Measurements from ENCODE around the gene OMP. TPM values are rescaled to one million over a fixed set of nuclear protein-coding genes. Genes with fewer than 3 reads are reported as not detected.

Gene OMP
- total RNA-seq, 4 donors from 2014 or later = not detected

GRCh38 chr11:77109236-77110019 is 6.8 kb downstream of the OMP start:
- intact Hi-C loops (cut with DNase I) = no loop called here
- Histone ChIP-seq H3K4me3 (no peak overlapping the region), H3K27me3 (no peaks in the 10 kb centered on the region), H3K36me3 (peaks cover 0 to 6% (median 1%) of the 10 kb centered on the region in 4 donors), H3K4me1 (peaks cover 0 to 45% (median 34%) of the 10 kb centered on the region in 4 donors), H3K9me3 (no peaks in the 10 kb centered on the region), H3K27ac (replicated peaks in 1 of 4) (peak overlapping the region in 1 of 4 donors; percentile 57)
- DNase-seq (ENCODE audit: extremely low spot score) = no peak
- WGBS = 44% methylated on average over 8 of the region's 11 CpGs
- no peak for TF ChIP-seq POLR2AphosphoS5 (IDR thresholded peaks at IDR 0.05)
- no peak for TF ChIP-seq EP300 (IDR thresholded peaks at IDR 0.05)
- TF ChIP-seq POLR2A (IDR thresholded peaks at IDR 0.05; ENCODE audit: low read depth) = no peak
- TF ChIP-seq CTCF (IDR thresholded peaks at IDR 0.05) = no peak

DNA sequence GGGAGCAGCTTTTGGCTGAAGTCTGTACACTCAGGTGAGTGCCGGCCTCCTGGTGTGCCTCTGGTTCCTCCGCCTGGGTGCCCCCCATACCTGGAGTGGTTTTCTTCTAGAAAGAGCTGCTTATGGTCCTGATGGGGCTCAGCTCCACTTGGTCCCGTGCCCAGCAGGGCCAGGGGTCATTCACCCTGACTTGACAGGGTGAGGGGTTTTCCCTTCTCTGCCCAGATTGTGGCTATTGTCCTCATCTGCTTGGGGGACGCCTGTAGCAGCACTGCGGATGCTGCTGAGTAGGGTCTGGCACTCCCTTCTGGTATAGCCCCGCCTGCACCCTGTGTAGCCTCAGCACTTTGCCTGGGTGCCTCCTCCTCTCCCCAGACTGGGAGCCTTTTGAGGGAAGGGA is 8.2 kb downstream of the OMP start:
- peaks cover 0 to 45% (median 34%) of the 10 kb centered on the region in 4 donors for H3K4me1 ChIP-seq
- H3K27me3 ChIP-seq = no peaks in the 10 kb centered on the region
- no peak overlapping the region for H3K27ac ChIP-seq (replicated peaks in 1 of 4)
- WGBS = 97% methylated on average over 5 of the region's 6 CpGs
- intact Hi-C loops (cut with DNase I) = no loop called here
- no peaks in the 10 kb centered on the region for H3K9me3 ChIP-seq
- peaks cover 0 to 8% (median 4%) of the 10 kb centered on the region in 4 donors for H3K36me3 ChIP-seq
- TF ChIP-seq EP300 (IDR thresholded peaks at IDR 0.05) (no peak), CTCF (IDR thresholded peaks at IDR 0.05) (no peak), POLR2A (IDR thresholded peaks at IDR 0.05; ENCODE audit: low read depth) (no peak)
- H3K4me3 ChIP-seq = no peak overlapping the region
- no peak for DNase-seq (ENCODE audit: extremely low spot score)

GRCh38 chr11:77111277-77111676 is 8.6 kb downstream of the OMP start:
- TF ChIP-seq EP300 (IDR thresholded peaks at IDR 0.05) (no peak), CTCF (IDR thresholded peaks at IDR 0.05) (no peak), POLR2AphosphoS5 (IDR thresholded peaks at IDR 0.05) (no peak), POLR2A (IDR thresholded peaks at IDR 0.05; ENCODE audit: low read depth) (no peak)
- no peak for DNase-seq (ENCODE audit: extremely low spot score)
- whole genome bisulfite sequencing = 78% methylated on average over 1 of the region's 3 CpGs
- H3K36me3 ChIP-seq = peaks cover 0 to 8% (median 4%) of the 10 kb centered on the region in 4 donors
- H3K4me3 ChIP-seq = no peak overlapping the region
- H3K4me1 ChIP-seq = peaks cover 0 to 45% (median 34%) of the 10 kb centered on the region in 4 donors
- no peaks in the 10 kb centered on the region for H3K27me3 ChIP-seq
- H3K9me3 ChIP-seq = no peaks in the 10 kb centered on the region
- no peak overlapping the region for H3K27ac ChIP-seq (replicated peaks in 1 of 4)
- intact Hi-C loops (cut with DNase I) = no loop called here

DNA sequence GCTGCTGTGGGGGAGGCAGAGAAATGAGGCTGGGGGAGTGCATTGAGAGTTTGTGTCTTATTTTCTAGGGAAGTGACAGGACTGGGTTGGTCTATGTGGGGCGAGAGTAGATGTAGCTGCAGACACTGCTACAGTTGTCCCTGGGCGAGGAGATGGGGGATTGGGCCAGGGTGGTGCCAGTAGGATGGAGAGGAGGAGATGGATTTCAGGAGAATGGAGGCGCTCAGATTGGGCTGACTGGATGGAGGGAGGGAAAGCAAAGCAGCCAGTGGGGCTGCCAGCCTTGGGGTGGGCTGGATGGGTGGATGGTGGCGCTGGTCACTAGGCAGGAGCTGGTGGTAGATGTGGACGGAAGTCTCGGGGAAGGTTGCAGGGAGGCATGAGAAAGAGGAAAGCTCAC is 9.3 kb downstream of the OMP start:
- no peak for DNase-seq (ENCODE audit: extremely low spot score)
- peaks cover 0 to 44% (median 31%) of the 10 kb centered on the region in 4 donors for H3K4me1 ChIP-seq
- intact Hi-C loops (cut with DNase I) = no loop called here
- H3K36me3 ChIP-seq = peaks cover 0 to 8% (median 4%) of the 10 kb centered on the region in 4 donors
- no peak overlapping the region for H3K4me3 ChIP-seq
- H3K9me3 ChIP-seq = no peaks in the 10 kb centered on the region
- no peaks in the 10 kb centered on the region for H3K27me3 ChIP-seq
- WGBS = 97% methylated on average over 6 of the region's 6 CpGs
- no peak for TF ChIP-seq EP300 (IDR thresholded peaks at IDR 0.05)
- TF ChIP-seq POLR2A (IDR thresholded peaks at IDR 0.05; ENCODE audit: low read depth) = no peak
- no peak for TF ChIP-seq CTCF (IDR thresholded peaks at IDR 0.05)
- no peak for TF ChIP-seq POLR2AphosphoS5 (IDR thresholded peaks at IDR 0.05)
- H3K27ac ChIP-seq (replicated peaks in 1 of 4) = no peak overlapping the region
